ENCODE data around the gene FOXN1.
"Not testable (repeated sequence)": the region's sequence is repeated elsewhere in the genome, so short reads cannot be mapped to it uniquely, and the experiment has no call there.

FOXN1 gene

GRCh38 chr17:28501421-28502284 lies 4.5 kb upstream of the FOXN1 start:
- no peak for DNase-seq

GRCh38 chr17:28503420-28503819 lies 2.7 kb upstream of the FOXN1 start:
- DNase-seq, result no peak

GRCh38 chr17:28506763-28507487 lies 777 bp downstream of the FOXN1 start:
- DNase-seq, result no peak

- no peak for DNase-seq
These were observed 1.5 kb downstream of the FOXN1 start for GRCh38 chr17:28507567-28508203.

- no peak for DNase-seq
These were observed 2.1 kb downstream of the FOXN1 start for GRCh38 chr17:28508211-28508724.

- no peak for DNase-seq
These were observed 3.6 kb downstream of the FOXN1 start for GRCh38 chr17:28509789-28510188.

GRCh38 chr17:28511858-28512461 lies 5.8 kb downstream of the FOXN1 start:
- no peak for DNase-seq

- DNase-seq, result no peak
These were observed 7.3 kb downstream of the FOXN1 start for GRCh38 chr17:28513476-28513875.

GRCh38 chr17:28514561-28515002 lies 8.4 kb downstream of the FOXN1 start:
- no peak for DNase-seq

- no peak for DNase-seq
These were observed 9.4 kb downstream of the FOXN1 start for GRCh38 chr17:28515518-28515917.

- DNase-seq, result peak; percentile 4
These were observed 12.0 kb downstream of the FOXN1 start for GRCh38 chr17:28518132-28518531.

GRCh38 chr17:28518578-28518977 lies 12.4 kb downstream of the FOXN1 start:
- DNase-seq, result no peak

GRCh38 chr17:28519236-28519635 lies 13.1 kb downstream of the FOXN1 start:
- DNase-seq, result peak; percentile 58

GRCh38 chr17:28520687-28521086 lies 14.5 kb downstream of the FOXN1 start:
- DNase-seq, result no peak

- no peak for DNase-seq
These were observed 15.3 kb downstream of the FOXN1 start for GRCh38 chr17:28521311-28522085.

- DNase-seq, result not testable (repeated sequence)
These were observed 16.1 kb downstream of the FOXN1 start for GRCh38 chr17:28522281-28522680.

GRCh38 chr17:28523186-28523585 lies 17.0 kb downstream of the FOXN1 start:
- no peak for DNase-seq

GRCh38 chr17:28523876-28524275 lies 17.7 kb downstream of the FOXN1 start:
- no peak for DNase-seq

GRCh38 chr17:28524476-28525424 lies 18.6 kb downstream of the FOXN1 start:
- no peak for DNase-seq

- no peak for DNase-seq
These were observed 20.2 kb downstream of the FOXN1 start for GRCh38 chr17:28526381-28526780.

GRCh38 chr17:28527181-28527681 lies 21.1 kb downstream of the FOXN1 start:
- no peak for DNase-seq

Data from KG1 (cell line).